HepG2 (cell line): ENCODE results near the gene NFATC3. TPM values are rescaled to one million over a fixed set of nuclear protein-coding genes. Genes with fewer than 3 reads are reported as not detected.

Experiments used
- BATF2 ChIP-seq: sonication (generic); formaldehyde crosslinking; IDR thresholded peaks from 2 replicates; pipeline ENCODE4 v1.8.0; 2022; ENCODE audit warnings: mild to moderate bottlenecking, missing genetic modification reagents, moderate library complexity
- BORCS8-MEF2B ChIP-seq: sonication (generic); formaldehyde crosslinking; IDR thresholded peaks from 2 replicates; pipeline ENCODE4 v1.8.0; 2022; ENCODE audit warnings: mild to moderate bottlenecking, missing genetic modification reagents
- CENPT ChIP-seq: sonication (generic); formaldehyde crosslinking; IDR thresholded peaks from 2 replicates; pipeline ENCODE4 v1.8.0; 2022; ENCODE audit warnings: low read depth, mild to moderate bottlenecking, moderate library complexity, missing genetic modification reagents
- FOXC1 ChIP-seq: sonication (generic); formaldehyde crosslinking; IDR thresholded peaks from 2 replicates; pipeline ENCODE4 v1.8.0; 2022; ENCODE audit warnings: mild to moderate bottlenecking, missing genetic modification reagents, borderline replicate concordance
- FOXM1 ChIP-seq: sonication (generic); formaldehyde crosslinking; IDR thresholded peaks from 2 replicates; pipeline ENCODE4 v1.5.0; 2020; ENCODE audit warnings: missing genetic modification reagents
- KAT8 ChIP-seq: IDR thresholded peaks from 2 replicates; pipeline ENCODE4 v1.6.1; 2016; ENCODE audit warnings: missing genetic modification reagents, missing compliant biosample characterization
- MAFK ChIP-seq, 2 experiments: IDR thresholded peaks in 1 of 2; conservative IDR thresholded peaks in 1 of 2; 2 replicates each; pipeline ENCODE4 v1.6.1; 2011; ENCODE audit warnings: improper control_type of control experiment in 2 of 2, low read length in 2 of 2
- NCOA2 ChIP-seq: sonication (generic); formaldehyde crosslinking; IDR thresholded peaks from 2 replicates; pipeline ENCODE4 v1.8.0; 2022; ENCODE audit warnings: inconsistent platforms
- NR2C2 ChIP-seq: sonication (generic); formaldehyde crosslinking; IDR thresholded peaks from 2 replicates; pipeline ENCODE4 v1.4.0; 2020; ENCODE audit warnings: missing genetic modification reagents, mild to moderate bottlenecking, moderate library complexity, borderline replicate concordance
- PAF1 ChIP-seq: IDR thresholded peaks from 2 replicates; pipeline ENCODE4 v1.6.1; 2016; ENCODE audit warnings: missing genetic modification reagents, missing compliant biosample characterization
- RBAK ChIP-seq: sonication (generic); formaldehyde crosslinking; IDR thresholded peaks from 2 replicates; pipeline ENCODE4 v1.5.1; 2020; ENCODE audit warnings: mild to moderate bottlenecking, missing genetic modification reagents
- REST ChIP-seq, 2 experiments: IDR thresholded peaks; 2 replicates each; pipeline ENCODE4 v1.6.1; 2011 to 2012; ENCODE audit warnings: low read length in 2 of 2, borderline replicate concordance in 1 of 2, low read depth in 1 of 2, mild to moderate bottlenecking in 1 of 2, moderate library complexity in 1 of 2
- SETDB1 ChIP-seq: sonication (generic); formaldehyde crosslinking; IDR thresholded peaks from 2 replicates; pipeline ENCODE4 v1.5.1; 2020; ENCODE audit warnings: missing genetic modification reagents, mild to moderate bottlenecking, borderline replicate concordance
- SMAD9 ChIP-seq: sonication (generic); formaldehyde crosslinking; IDR thresholded peaks from 2 replicates; pipeline ENCODE4 v1.5.1; 2020; ENCODE audit warnings: mild to moderate bottlenecking, missing genetic modification reagents
- STAT5B ChIP-seq: sonication (generic); formaldehyde crosslinking; IDR thresholded peaks from 2 replicates; pipeline ENCODE4 v1.4.0; 2020; ENCODE audit warnings: missing genetic modification reagents
- TFAP4 ChIP-seq: sonication (generic); IDR thresholded peaks from 2 replicates; pipeline ENCODE4 v1.6.1; 2016; ENCODE audit warnings: low read depth, borderline replicate concordance
- TGIF2 ChIP-seq: IDR thresholded peaks from 2 replicates; pipeline ENCODE4 v1.6.1; 2016; ENCODE audit warnings: control low read depth, missing compliant biosample characterization
- ZC3H13 ChIP-seq: sonication (generic); formaldehyde crosslinking; IDR thresholded peaks from 2 replicates; pipeline ENCODE4 v1.8.1; 2023; ENCODE audit warnings: mild to moderate bottlenecking, missing genetic modification reagents, moderate library complexity
- ZMYM2 ChIP-seq: sonication (generic); formaldehyde crosslinking; IDR thresholded peaks from 2 replicates; pipeline ENCODE4 v1.8.0; 2022; ENCODE audit warnings: mild to moderate bottlenecking, missing genetic modification reagents
- ZNF121 ChIP-seq: sonication (generic); formaldehyde crosslinking; IDR thresholded peaks from 2 replicates; pipeline ENCODE4 v1.5.0; 2020; ENCODE audit warnings: mild to moderate bottlenecking, missing genetic modification reagents
- ZNF256 ChIP-seq: sonication (generic); formaldehyde crosslinking; conservative IDR thresholded peaks from 2 replicates; pipeline ENCODE4 v1.4.0; 2020; ENCODE audit warnings: missing genetic modification reagents
- ZNF33B ChIP-seq: sonication (generic); formaldehyde crosslinking; IDR thresholded peaks from 2 replicates; pipeline ENCODE4 v1.5.1; 2020; ENCODE audit warnings: mild to moderate bottlenecking, missing genetic modification reagents
- ZNF703 ChIP-seq: sonication (generic); formaldehyde crosslinking; IDR thresholded peaks from 2 replicates; pipeline ENCODE4 v1.5.1; 2020; ENCODE audit warnings: missing genetic modification reagents, mild to moderate bottlenecking, moderate library complexity, borderline replicate concordance
- ZNF740 ChIP-seq: sonication (generic); formaldehyde crosslinking; IDR thresholded peaks from 2 replicates; pipeline ENCODE4 v1.4.0; 2020; ENCODE audit warnings: missing genetic modification reagents
- ZNF747 ChIP-seq: sonication (generic); formaldehyde crosslinking; IDR thresholded peaks from 2 replicates; pipeline ENCODE4 v1.8.1; 2023; ENCODE audit warnings: missing genetic modification reagents, mild to moderate bottlenecking, borderline replicate concordance
- ZSCAN12 ChIP-seq: sonication (generic); formaldehyde crosslinking; IDR thresholded peaks from 2 replicates; pipeline ENCODE4 v1.9.0; 2021; ENCODE audit warnings: mild to moderate bottlenecking, missing genetic modification reagents
- polyA plus RNA-seq, 8 experiments: library from polyadenylated mRNA; depleted of rRNA in 3 of 8; stranded (reverse) in 7 of 8; unstranded in 1 of 8; fragments of >200 nt; fragmentation: Illumina TruSeq in 4 of 8; extraction: Trizol in 4 of 8; gene quantifications; 2 replicates each; pipeline versions ENCODE4 v1.2.1 to v1.2.3, GENCODE V29; 2011 to 2016; ENCODE audit warnings: low read depth in 4 of 8, missing spikeins in 1 of 8, mixed read lengths in 1 of 8; ENCODE audit not compliant: insufficient read depth in 1 of 8
- total RNA-seq, 5 experiments: library from RNA; depleted of rRNA; stranded (reverse); fragments of >200 nt; fragmentation: Illumina TruSeq; extraction: Trizol; gene quantifications; 2 replicates each; pipeline ENCODE4 v1.2.3, GENCODE V29; 2016; ENCODE audit warnings: low read depth in 1 of 5

NFATC3 gene
- total and polyA plus RNA-seq, 2 of the 13 experiments (the other 11 are each of a cell fraction or from before 2014, with no cell fraction given): 52.6 to 62.7 TPM

- no peak for TF ChIP-seq FOXM1
- TF ChIP-seq STAT5B (CRISPR knock-in tag): peak; percentile 50; the same call in 1 of the 2 replicates
- peak; percentile 84 for TF ChIP-seq BORCS8-MEF2B
- peak; percentile 93 for TF ChIP-seq TFAP4
- TF ChIP-seq ZNF747 (CRISPR knock-in tag): peak; percentile 93; the same call in 1 of the 2 replicates
- no peak for TF ChIP-seq SETDB1 (CRISPR knock-in tag)
- TF ChIP-seq FOXC1: peak; percentile 89
- TF ChIP-seq NR2C2 (CRISPR knock-in tag): peak; percentile 78; the same call in 1 of the 2 replicates
- no peak for TF ChIP-seq BATF2 (CRISPR knock-in tag)
- peak; percentile 92 for TF ChIP-seq KAT8 (CRISPR knock-in tag)
- no peak for TF ChIP-seq MAFK (conservative IDR thresholded peaks at IDR 0.05 in 1 of 2, IDR thresholded peaks at IDR 0.05 in 1 of 2; ENCODE audit: low read length in 2 of 2)
- TF ChIP-seq SMAD9 (CRISPR knock-in tag): no peak
- peak; percentile 66; the same call in 1 of the 2 replicates for TF ChIP-seq ZNF33B (CRISPR knock-in tag)
- TF ChIP-seq ZMYM2: peak; percentile 20; the same call in 1 of the 2 replicates
- no peak for TF ChIP-seq ZNF121 (CRISPR knock-in tag)
- TF ChIP-seq ZSCAN12 (CRISPR knock-in tag): no peak; the same call in 1 of the 2 replicates
- TF ChIP-seq TGIF2 (CRISPR knock-in tag): 0 out of 2 replicates have a peak, but pooled peaks have one; percentile 7
- TF ChIP-seq REST (IDR thresholded peaks at IDR 0.05; ENCODE audit: borderline replicate concordance in 1 of 2, low read depth in 1 of 2, low read length in 2 of 2): peak in 1 of 2 experiments; percentile 38; a peak in 1 of 4 replicates
- TF ChIP-seq PAF1 (CRISPR knock-in tag): no peak
- peak; percentile 93 for TF ChIP-seq NCOA2 (CRISPR knock-in tag)
- no peak; the same call in 1 of the 2 replicates for TF ChIP-seq RBAK
- TF ChIP-seq ZNF256: peak; percentile 92
- peak; percentile 79; the same call in 1 of the 2 replicates for TF ChIP-seq ZC3H13 (CRISPR knock-in tag)
- peak; percentile 83; the same call in 1 of the 2 replicates for TF ChIP-seq ZNF703 (CRISPR knock-in tag)
- TF ChIP-seq CENPT (CRISPR knock-in tag): no peak
- peak; percentile 93; the same call in 1 of the 2 replicates for TF ChIP-seq ZNF740 (CRISPR knock-in tag)
Observed at GRCh38 chr16:68079626-68080344, 5.4 kb upstream of the NFATC3 start (continued).
